HFF-Myc (cell line): ENCODE results near the gene SLC43A1.

Experiments used
- DNase-seq: peaks from one replicate; pipeline ENCODE4 v3.0.0-alpha.2; 2011; ENCODE audit warnings: low read depth; ENCODE audit errors: extremely low read depth
- H3K4me3 ChIP-seq: replicated peaks from 2 replicates; pipeline ENCODE4 v1.5.1; 2011; ENCODE audit warnings: low read depth, mild to moderate bottlenecking, control low read depth, low read length
- CTCF ChIP-seq: IDR thresholded peaks from 2 replicates; pipeline ENCODE4 v1.5.1; 2012; ENCODE audit warnings: mild to moderate bottlenecking, low read depth, low read length, control low read depth; ENCODE audit errors: missing control alignments

The SLC43A1 gene

GRCh38 chr11:57491371-57492061, 24.0 kb downstream of the SLC43A1 start:
- TF ChIP-seq CTCF: peak; percentile 77
- no peak for DNase-seq
- H3K4me3 ChIP-seq: no peak overlapping the region

- DNase-seq: no peak
- no peak for TF ChIP-seq CTCF
- no peak overlapping the region for H3K4me3 ChIP-seq
Measured at GRCh38 chr11:57490456-57491248, 24.9 kb downstream of the SLC43A1 start.

GRCh38 chr11:57487920-57488659, 27.4 kb downstream of the SLC43A1 start:
- DNase-seq: no peak
- TF ChIP-seq CTCF: no peak
- no peak overlapping the region for H3K4me3 ChIP-seq

GRCh38 chr11:57487021-57487778, 28.3 kb downstream of the SLC43A1 start:
- DNase-seq: no peak
- no peak for TF ChIP-seq CTCF
- no peak overlapping the region for H3K4me3 ChIP-seq

GRCh38 chr11:57485217-57485990, 30.1 kb downstream of the SLC43A1 start:
- H3K4me3 ChIP-seq: no peak overlapping the region
- DNase-seq: no peak
- no peak for TF ChIP-seq CTCF
